ENCODE data around the gene EMSY. TPM values are rescaled to one million over a fixed set of nuclear protein-coding genes. Genes with fewer than 3 reads are reported as not detected.

Gene EMSY
- total and polyA plus RNA-seq, 9 of the 15 experiments (the other 6 are each of a cell fraction or from before 2014, with no cell fraction given) = 12.7 to 25.4 (median 17.9) TPM

GRCh38 chr11:76553554-76554476, 109.0 kb downstream of the EMSY start:
- no TSS peak for BruUV-seq (replicated peaks)
- H3K27me3 ChIP-seq (ENCODE audit: control insufficient read depth in 2 of 2, insufficient read depth in 2 of 2, low read length in 2 of 2) = no peaks in the 10 kb centered on the region
- intact Hi-C loops (cut with micrococcal nuclease) (no loop called here), in situ Hi-C loops (cut with MboI) (no loop called here)
- H2AFZ ChIP-seq (ENCODE audit: low read depth, low read length) = no peak overlapping the region
- no peaks in the 10 kb centered on the region for H3K36me3 ChIP-seq (ENCODE audit: control insufficient read depth, insufficient read depth, low read length)
- H3K4me1 ChIP-seq (replicated peaks in 1 of 2; ENCODE audit: control insufficient read depth in 2 of 2, insufficient read depth in 2 of 2, low read length in 2 of 2) = no peaks in the 10 kb centered on the region
- FAIRE-seq = no peak
- CTCF ChIA-PET (ENCODE audit: low intra/inter-chr PET ratio) = no interaction called here
- H3K9me3 ChIP-seq (replicated peaks; ENCODE audit: control insufficient read depth, insufficient read depth, low read depth, low read length) = no peaks in the 10 kb centered on the region
- POLR2A ChIA-PET = no interaction called here
- H3K79me2 ChIP-seq (ENCODE audit: control insufficient read depth, insufficient read depth, low read length) = no peaks in the 10 kb centered on the region
- WGBS (ENCODE audit: insufficient coverage, low coverage, missing lambda C conversion rate) = 47% methylated on average over 8 of the region's 8 CpGs
- H3K4me2 ChIP-seq (ENCODE audit: insufficient read depth, low read length) = no peak overlapping the region
- no peaks in the 10 kb centered on the region for H3K9me1 ChIP-seq (ENCODE audit: control insufficient read depth, insufficient read depth, low read length)
- H3K4me3 ChIP-seq = no peak overlapping the region
- DNase-seq (ENCODE audit: extremely low read depth in 1 of 4, low spot score in 3 of 4) = no peak
- ATAC-seq = no peak
- no peak overlapping the region for H3K9ac ChIP-seq (ENCODE audit: insufficient read depth in 1 of 2, low read depth in 2 of 2, low read length in 2 of 2)
- no peak overlapping the region for H3K27ac ChIP-seq (ENCODE audit: extremely low read depth, low read depth, low read length)
- no peaks in the 10 kb centered on the region for H4K20me1 ChIP-seq (replicated peaks; ENCODE audit: control insufficient read depth, insufficient read depth, low read length)
- TF ChIP-seq ZFP91 (CRISPR knock-in tag; IDR thresholded peaks at IDR 0.05) (no peak), KAT7 (CRISPR knock-in tag; IDR thresholded peaks at IDR 0.05; ENCODE audit: borderline replicate concordance) (no peak), BACH1 (tag; IDR thresholded peaks at IDR 0.05) (no peak), ATF3 (IDR thresholded peaks at IDR 0.05) (no peak), ATF3 (CRISPR knock-in tag; conservative IDR thresholded peaks at IDR 0.05) (no peak), USF1 (CRISPR knock-in tag; IDR thresholded peaks at IDR 0.05) (no peak), PYGO2 (tag; IDR thresholded peaks at IDR 0.05) (no peak), ILF3 (IDR thresholded peaks at IDR 0.05; ENCODE audit: borderline replicate concordance) (no peak), MYNN (IDR thresholded peaks at IDR 0.05) (no peak), MYNN (CRISPR knock-in tag; IDR thresholded peaks at IDR 0.05) (no peak), TFAP4 (CRISPR knock-in tag; IDR thresholded peaks at IDR 0.05; ENCODE audit: borderline replicate concordance) (no peak), MLX (CRISPR knock-in tag; conservative IDR thresholded peaks at IDR 0.05) (no peak), DLX4 (CRISPR knock-in tag; IDR thresholded peaks at IDR 0.05) (no peak), OTX1 (CRISPR knock-in tag; IDR thresholded peaks at IDR 0.05) (no peak), MAZ (CRISPR knock-in tag; conservative IDR thresholded peaks at IDR 0.05 in 1 of 2, IDR thresholded peaks at IDR 0.05 in 1 of 2) (no peak)

All from K562 (cell line).